ENCODE data around the gene GLP1R. TPM values are rescaled to one million over a fixed set of nuclear protein-coding genes. Genes with fewer than 3 reads are reported as not detected.

GLP1R gene
- total and polyA plus RNA-seq, 2 donors (not counting 1 experiment from before 2014, with no cell fraction given) = not detected

- H3K27me3 Mint-ChIP-seq = no peaks in the 10 kb centered on the region
- TF ChIP-seq, protein P1, sequence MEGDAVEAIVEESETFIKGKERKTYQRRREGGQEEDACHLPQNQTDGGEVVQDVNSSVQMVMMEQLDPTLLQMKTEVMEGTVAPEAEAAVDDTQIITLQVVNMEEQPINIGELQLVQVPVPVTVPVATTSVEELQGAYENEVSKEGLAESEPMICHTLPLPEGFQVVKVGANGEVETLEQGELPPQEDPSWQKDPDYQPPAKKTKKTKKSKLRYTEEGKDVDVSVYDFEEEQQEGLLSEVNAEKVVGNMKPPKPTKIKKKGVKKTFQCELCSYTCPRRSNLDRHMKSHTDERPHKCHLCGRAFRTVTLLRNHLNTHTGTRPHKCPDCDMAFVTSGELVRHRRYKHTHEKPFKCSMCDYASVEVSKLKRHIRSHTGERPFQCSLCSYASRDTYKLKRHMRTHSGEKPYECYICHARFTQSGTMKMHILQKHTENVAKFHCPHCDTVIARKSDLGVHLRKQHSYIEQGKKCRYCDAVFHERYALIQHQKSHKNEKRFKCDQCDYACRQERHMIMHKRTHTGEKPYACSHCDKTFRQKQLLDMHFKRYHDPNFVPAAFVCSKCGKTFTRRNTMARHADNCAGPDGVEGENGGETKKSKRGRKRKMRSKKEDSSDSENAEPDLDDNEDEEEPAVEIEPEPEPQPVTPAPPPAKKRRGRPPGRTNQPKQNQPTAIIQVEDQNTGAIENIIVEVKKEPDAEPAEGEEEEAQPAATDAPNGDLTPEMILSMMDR (IDR thresholded peaks at IDR 0.05) = no peak
- TF ChIP-seq EZH2 (IDR thresholded peaks at IDR 0.05; ENCODE audit: borderline replicate concordance, insufficient read depth, low read depth, low read length, poor library complexity, severe bottlenecking) = no peak
- ATAC-seq (ENCODE audit: low read depth) = no peak
- Histone ChIP-seq H3K4me1 (ENCODE audit: control insufficient read depth in 2 of 2, insufficient read depth in 2 of 2, low read length in 2 of 2) (no peaks in the 10 kb centered on the region), H3K9me3 (ENCODE audit: control extremely low read depth in 1 of 3, control insufficient read depth in 2 of 3, insufficient read depth in 1 of 3, low read length in 2 of 3) (no peaks in the 10 kb centered on the region), H3K79me2 (ENCODE audit: control insufficient read depth, insufficient read depth, low read length) (no peaks in the 10 kb centered on the region), H3K4me3 (ENCODE audit: control extremely low read depth in 1 of 5, extremely low read depth in 1 of 5, insufficient read depth in 1 of 5, low read depth in 2 of 5, low read length in 4 of 5) (no peak overlapping the region), H3K27ac (ENCODE audit: low read length in 2 of 2) (no peak overlapping the region), H3K27me3 (replicated peaks in 1 of 4; ENCODE audit: control extremely low read depth in 1 of 4, control insufficient read depth in 3 of 4, insufficient read depth in 4 of 4, low read length in 3 of 4) (peaks cover 0 to 10% (median 1%) of the 10 kb centered on the region in 4 experiments), H3K36me3 (replicated peaks in 1 of 2; ENCODE audit: control extremely low read depth in 1 of 2, control insufficient read depth in 1 of 2, extremely low read depth in 1 of 2, insufficient read depth in 2 of 2, low read length in 1 of 2) (no peaks in the 10 kb centered on the region), H3K4me2 (replicated peaks; ENCODE audit: low read depth, low read length, poor library complexity, severe bottlenecking) (no peak overlapping the region), H2AFZ (ENCODE audit: insufficient read depth, low read depth, low read length, poor library complexity, severe bottlenecking) (no peak overlapping the region), H4K20me1 (ENCODE audit: control insufficient read depth, insufficient read depth, low read length, poor library complexity, severe bottlenecking) (no peaks in the 10 kb centered on the region), H3K9ac (ENCODE audit: low read length) (no peak overlapping the region)
- H3K27ac Mint-ChIP-seq = no peak overlapping the region
- intact Hi-C loops (cut with micrococcal nuclease) = no loop called here
- ChIA-PET POLR2A (no interaction called here), CTCF (no interaction called here)
- WGBS (ENCODE audit: insufficient coverage) = 78% methylated on average over 2 of the region's 2 CpGs
- no peaks in the 10 kb centered on the region for H3K9me3 Mint-ChIP-seq (ENCODE audit: insufficient read depth)
- DNase-seq = no peak
- no peak overlapping the region for H3K4me3 Mint-ChIP-seq
- H3K4me1 Mint-ChIP-seq = no peaks in the 10 kb centered on the region
These were observed 27.5 kb upstream of the GLP1R start for GRCh38 chr6:39021041-39021440.

DNA sequence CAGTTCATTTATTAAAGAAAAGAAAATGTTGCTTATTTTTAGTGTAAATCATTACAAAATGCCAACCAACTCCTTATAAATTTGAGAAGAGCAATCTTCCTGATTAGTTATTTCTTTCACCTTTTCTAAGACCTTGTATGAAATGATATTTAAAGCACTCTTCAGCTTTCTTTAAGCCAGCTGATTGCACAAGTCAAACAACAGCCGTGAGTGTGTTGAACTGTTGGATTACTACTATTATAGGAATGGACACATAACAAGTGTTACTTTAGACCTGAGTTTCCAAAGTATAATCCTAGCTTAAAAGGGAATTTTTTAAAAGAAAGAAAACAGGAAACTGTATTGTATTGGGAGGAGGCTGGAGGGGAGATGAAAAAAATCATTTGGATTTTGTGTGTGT, 26.8 kb upstream of the GLP1R start:
- no peaks in the 10 kb centered on the region for H3K4me1 ChIP-seq (ENCODE audit: control insufficient read depth in 2 of 2, insufficient read depth in 2 of 2, low read length in 2 of 2)
- DNase-seq (no peak), ATAC-seq (ENCODE audit: low read depth) (no peak)
- no CpG with 5 or more reads among the region's 1 CpG for WGBS (ENCODE audit: insufficient coverage)
- H3K9me3 Mint-ChIP-seq (ENCODE audit: insufficient read depth) = no peaks in the 10 kb centered on the region
- H3K4me3 ChIP-seq (ENCODE audit: control extremely low read depth in 1 of 5, extremely low read depth in 1 of 5, insufficient read depth in 1 of 5, low read depth in 2 of 5, low read length in 4 of 5) = no peak overlapping the region
- H3K9me3 ChIP-seq (ENCODE audit: control extremely low read depth in 1 of 3, control insufficient read depth in 2 of 3, insufficient read depth in 1 of 3, low read length in 2 of 3) = no peaks in the 10 kb centered on the region
- no peak overlapping the region for H2AFZ ChIP-seq (ENCODE audit: insufficient read depth, low read depth, low read length, poor library complexity, severe bottlenecking)
- no peaks in the 10 kb centered on the region for H3K36me3 ChIP-seq (replicated peaks in 1 of 2; ENCODE audit: control extremely low read depth in 1 of 2, control insufficient read depth in 1 of 2, extremely low read depth in 1 of 2, insufficient read depth in 2 of 2, low read length in 1 of 2)
- H3K4me2 ChIP-seq (replicated peaks; ENCODE audit: low read depth, low read length, poor library complexity, severe bottlenecking) = no peak overlapping the region
- TF ChIP-seq, protein P1 (IDR thresholded peaks at IDR 0.05) = no peak
- no peak for TF ChIP-seq EZH2 (IDR thresholded peaks at IDR 0.05; ENCODE audit: borderline replicate concordance, insufficient read depth, low read depth, low read length, poor library complexity, severe bottlenecking)
- ChIA-PET CTCF (no interaction called here), POLR2A (no interaction called here)
- H3K4me1 Mint-ChIP-seq = no peaks in the 10 kb centered on the region
- no peaks in the 10 kb centered on the region for H4K20me1 ChIP-seq (ENCODE audit: control insufficient read depth, insufficient read depth, low read length, poor library complexity, severe bottlenecking)
- H3K4me3 Mint-ChIP-seq = no peak overlapping the region
- H3K9ac ChIP-seq (ENCODE audit: low read length) = no peak overlapping the region
- no peak overlapping the region for H3K27ac ChIP-seq (ENCODE audit: low read length in 2 of 2)
- H3K27me3 Mint-ChIP-seq = no peaks in the 10 kb centered on the region
- H3K27ac Mint-ChIP-seq = no peak overlapping the region
- intact Hi-C loops (cut with micrococcal nuclease) = no loop called here
- H3K27me3 ChIP-seq (replicated peaks in 1 of 4; ENCODE audit: control extremely low read depth in 1 of 4, control insufficient read depth in 3 of 4, insufficient read depth in 4 of 4, low read length in 3 of 4) = peaks cover 0 to 10% (median 1%) of the 10 kb centered on the region in 4 experiments
- no peaks in the 10 kb centered on the region for H3K79me2 ChIP-seq (ENCODE audit: control insufficient read depth, insufficient read depth, low read length)

Data from B cell (primary cell).